Measurements from ENCODE around the gene TBC1D22A.

DNA sequence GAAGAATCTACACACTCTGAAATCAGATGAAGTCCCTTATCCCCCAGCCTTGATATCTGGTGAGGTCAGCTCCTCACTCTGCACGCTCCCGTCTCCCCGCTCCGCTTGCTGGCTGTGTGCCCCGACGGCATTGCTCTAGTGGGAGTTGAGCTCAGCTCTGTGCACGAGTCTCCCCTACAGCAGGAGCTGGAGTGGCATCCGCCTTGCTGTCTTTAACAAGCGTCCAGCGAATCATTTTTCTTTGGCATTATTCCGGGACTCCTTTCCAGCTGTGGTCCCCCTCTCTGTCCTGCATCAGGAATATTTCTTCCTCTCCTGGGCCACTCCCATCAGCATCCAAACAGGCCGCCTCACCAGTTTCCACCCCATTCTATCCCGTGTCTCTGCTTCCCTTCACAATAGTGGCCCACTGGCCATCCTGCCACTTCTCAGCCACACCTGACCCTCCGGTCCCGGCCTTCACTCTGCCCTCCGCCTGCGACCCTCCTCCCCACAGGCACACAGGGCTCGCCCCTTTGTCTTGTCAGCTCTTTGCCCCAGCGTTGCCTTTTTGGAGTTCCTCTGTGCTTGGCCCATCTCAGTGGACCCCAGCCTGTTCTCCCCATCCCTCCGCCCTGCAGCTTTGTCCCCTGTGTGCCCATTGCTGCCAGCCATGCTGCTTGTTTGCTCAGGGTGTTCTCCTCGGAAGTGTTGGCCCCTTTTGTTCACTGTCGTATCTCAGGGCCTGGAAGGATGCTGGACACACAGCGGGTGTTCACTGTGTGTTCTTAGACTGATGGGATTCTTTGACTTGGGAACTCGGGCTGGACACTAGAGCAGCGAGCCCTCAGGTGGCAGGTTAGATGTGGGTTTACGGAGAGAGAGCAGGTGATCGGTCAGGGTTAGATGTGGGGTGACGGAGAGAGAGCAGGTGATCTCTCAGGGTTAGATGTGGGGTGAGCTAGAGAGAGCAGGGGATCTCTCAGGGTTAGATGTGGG, 441.8 kb downstream of the TBC1D22A start:
- TF ChIP-seq, protein P1, sequence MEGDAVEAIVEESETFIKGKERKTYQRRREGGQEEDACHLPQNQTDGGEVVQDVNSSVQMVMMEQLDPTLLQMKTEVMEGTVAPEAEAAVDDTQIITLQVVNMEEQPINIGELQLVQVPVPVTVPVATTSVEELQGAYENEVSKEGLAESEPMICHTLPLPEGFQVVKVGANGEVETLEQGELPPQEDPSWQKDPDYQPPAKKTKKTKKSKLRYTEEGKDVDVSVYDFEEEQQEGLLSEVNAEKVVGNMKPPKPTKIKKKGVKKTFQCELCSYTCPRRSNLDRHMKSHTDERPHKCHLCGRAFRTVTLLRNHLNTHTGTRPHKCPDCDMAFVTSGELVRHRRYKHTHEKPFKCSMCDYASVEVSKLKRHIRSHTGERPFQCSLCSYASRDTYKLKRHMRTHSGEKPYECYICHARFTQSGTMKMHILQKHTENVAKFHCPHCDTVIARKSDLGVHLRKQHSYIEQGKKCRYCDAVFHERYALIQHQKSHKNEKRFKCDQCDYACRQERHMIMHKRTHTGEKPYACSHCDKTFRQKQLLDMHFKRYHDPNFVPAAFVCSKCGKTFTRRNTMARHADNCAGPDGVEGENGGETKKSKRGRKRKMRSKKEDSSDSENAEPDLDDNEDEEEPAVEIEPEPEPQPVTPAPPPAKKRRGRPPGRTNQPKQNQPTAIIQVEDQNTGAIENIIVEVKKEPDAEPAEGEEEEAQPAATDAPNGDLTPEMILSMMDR (IDR thresholded peaks at IDR 0.05), result no peak
- no peak for TF ChIP-seq POLR2A (IDR thresholded peaks at IDR 0.05)
